MM.1S (cell line): ENCODE data around the gene TMEM43.

ENCODE experiments used
- CTCF ChIP-seq: fragments of 300-600 bp; sonication (generic); IDR thresholded peaks from 2 replicates; pipeline ENCODE4 v1.5.1; 2016; ENCODE audit warnings: antibody characterized with exemption, low read length, mixed read lengths
- EZH2 ChIP-seq: fragments of 300-600 bp; sonication (generic); optimal IDR thresholded peaks from 2 replicates; pipeline ENCODE3; 2017; ENCODE audit warnings: low read depth, mild to moderate bottlenecking, antibody characterized with exemption, low read length, mixed read lengths
- EZH2phosphoT487 ChIP-seq: fragments of 300-600 bp; sonication (generic); IDR thresholded peaks from 2 replicates; pipeline ENCODE4 v1.6.1; 2018; ENCODE audit warnings: antibody characterized with exemption, low read length

DNA sequence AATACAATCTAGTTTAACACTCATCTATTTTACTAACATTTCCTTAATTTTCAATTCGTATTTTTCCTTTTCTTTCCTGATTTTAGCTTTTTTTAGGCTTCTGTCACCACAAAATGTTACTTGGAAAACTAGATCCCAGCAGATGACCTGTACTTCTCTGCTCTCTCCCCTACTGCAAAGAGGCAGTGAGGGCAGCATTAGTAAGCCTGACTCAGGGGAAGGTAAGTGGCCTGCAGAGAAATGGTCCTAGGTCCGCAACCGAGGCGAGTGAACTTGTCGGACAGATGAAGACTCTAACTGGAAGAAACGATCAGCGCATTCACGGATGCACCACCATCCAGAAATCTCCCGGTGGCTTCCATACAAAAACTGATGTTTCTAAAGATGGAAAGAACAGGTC, 20.4 kb downstream of the TMEM43 start:
- TF ChIP-seq EZH2 (no peak), CTCF (no peak), EZH2phosphoT487 (no peak)
